SHP77 treated with DMSO at 0.1 percent for 48 hours (cell line): ENCODE measurements around the gene TRAF5.
"Not testable (repeated sequence)": the region's sequence is repeated elsewhere in the genome, so short reads cannot be mapped to it uniquely, and the experiment has no call there.

ENCODE experiments used
- DNase-seq: peaks from one replicate; lab custom pipeline; 2025; lab: John Stamatoyannopoulos, UW

The TRAF5 gene

GRCh38 chr1:211347077-211347844 is 20.6 kb downstream of the TRAF5 start:
- no peak for DNase-seq

GRCh38 chr1:211348547-211348946 is 21.9 kb downstream of the TRAF5 start:
- no peak for DNase-seq

- no peak for DNase-seq
Measured at GRCh38 chr1:211349741-211350140, 23.1 kb downstream of the TRAF5 start.

- not testable (repeated sequence) for DNase-seq
Measured at GRCh38 chr1:211352055-211352454, 25.4 kb downstream of the TRAF5 start.

- DNase-seq = no peak
Measured at GRCh38 chr1:211352465-211352864, 25.8 kb downstream of the TRAF5 start.

GRCh38 chr1:211352985-211353515 is 26.4 kb downstream of the TRAF5 start:
- peak; percentile 25 for DNase-seq

GRCh38 chr1:211353562-211354212 is 27.1 kb downstream of the TRAF5 start:
- DNase-seq = no peak

- DNase-seq = no peak
Measured at GRCh38 chr1:211355873-211356272, 29.2 kb downstream of the TRAF5 start.

GRCh38 chr1:211356723-211357407 is 30.2 kb downstream of the TRAF5 start:
- no peak for DNase-seq

- no peak for DNase-seq
Measured at GRCh38 chr1:211358685-211359084, 32.1 kb downstream of the TRAF5 start.

- no peak for DNase-seq
Measured at GRCh38 chr1:211359876-211360275, 33.2 kb downstream of the TRAF5 start.

GRCh38 chr1:211361202-211361601 is 34.6 kb downstream of the TRAF5 start:
- DNase-seq = no peak

GRCh38 chr1:211369640-211370039 is 43.0 kb downstream of the TRAF5 start:
- DNase-seq = no peak

- no peak for DNase-seq
Measured at GRCh38 chr1:211370669-211371068, 44.0 kb downstream of the TRAF5 start.

- DNase-seq = no peak
Measured at GRCh38 chr1:211371406-211372105, 44.9 kb downstream of the TRAF5 start.

- no peak for DNase-seq
Measured at GRCh38 chr1:211372463-211372862, 45.8 kb downstream of the TRAF5 start.

- DNase-seq = no peak
Measured at GRCh38 chr1:211375146-211375818, 48.6 kb downstream of the TRAF5 start.

GRCh38 chr1:211375949-211376348 is 49.3 kb downstream of the TRAF5 start:
- no peak for DNase-seq

- no peak for DNase-seq
Measured at GRCh38 chr1:211376807-211377470, 50.3 kb downstream of the TRAF5 start.

- DNase-seq = no peak
Measured at GRCh38 chr1:211377539-211378450, 51.2 kb downstream of the TRAF5 start.
